SK-N-SH (cell line): ENCODE results near the gene COL9A3.

Source experiments
- ELF1 ChIP-seq: IDR thresholded peaks from 2 replicates; pipeline ENCODE4 v1.4.0; 2012
- EP300 ChIP-seq, 2 experiments: IDR thresholded peaks; 2 replicates each; pipeline versions ENCODE4 v1.4.0 to v1.6.1; 2012; ENCODE audit warnings: borderline replicate concordance in 1 of 2, low read depth in 1 of 2, low read length in 1 of 2
- EZH2phosphoT487 ChIP-seq: fragments of 200-600 bp; sonication (generic); IDR thresholded peaks from 2 replicates; pipeline ENCODE4 v1.6.1; 2017; ENCODE audit warnings: low read depth, mixed run types, mild to moderate bottlenecking, antibody characterized with exemption, moderate library complexity, borderline replicate concordance
- GABPA ChIP-seq: IDR thresholded peaks from 2 replicates; pipeline ENCODE4 v1.4.0; 2012; ENCODE audit warnings: low read depth, mild to moderate bottlenecking
- MXI1 ChIP-seq: IDR thresholded peaks from 2 replicates; pipeline ENCODE4 v1.6.1; 2012; ENCODE audit warnings: mild to moderate bottlenecking, low read depth, low read length, improper control_type of control experiment
- RAD21 ChIP-seq: IDR thresholded peaks from 2 replicates; pipeline ENCODE4 v1.6.1; 2012; ENCODE audit warnings: mild to moderate bottlenecking, low read length
- RFX5 ChIP-seq: IDR thresholded peaks from 2 replicates; pipeline ENCODE4 v1.6.1; 2012; ENCODE audit warnings: mild to moderate bottlenecking, improper control_type of control experiment, low read length
- SIN3A ChIP-seq: IDR thresholded peaks from 2 replicates; pipeline ENCODE4 v1.6.1; 2012; ENCODE audit warnings: low read depth, mild to moderate bottlenecking, low read length, moderate library complexity, borderline replicate concordance
- YY1 ChIP-seq: IDR thresholded peaks from 2 replicates; pipeline ENCODE4 v1.4.0; 2012; ENCODE audit warnings: low read depth, mild to moderate bottlenecking
- TF ChIP-seq, protein P1 (sequence below): fragments of 200-600 bp; sonication (generic); IDR thresholded peaks from 2 replicates; pipeline ENCODE4 v1.6.1; 2017; ENCODE audit warnings: antibody characterized with exemption, mild to moderate bottlenecking, moderate library complexity
- TF ChIP-seq, protein P2 (sequence below): IDR thresholded peaks from 2 replicates; pipeline ENCODE4 v1.6.1; 2012; ENCODE audit warnings: mild to moderate bottlenecking, low read depth, low read length, moderate library complexity

DNA sequence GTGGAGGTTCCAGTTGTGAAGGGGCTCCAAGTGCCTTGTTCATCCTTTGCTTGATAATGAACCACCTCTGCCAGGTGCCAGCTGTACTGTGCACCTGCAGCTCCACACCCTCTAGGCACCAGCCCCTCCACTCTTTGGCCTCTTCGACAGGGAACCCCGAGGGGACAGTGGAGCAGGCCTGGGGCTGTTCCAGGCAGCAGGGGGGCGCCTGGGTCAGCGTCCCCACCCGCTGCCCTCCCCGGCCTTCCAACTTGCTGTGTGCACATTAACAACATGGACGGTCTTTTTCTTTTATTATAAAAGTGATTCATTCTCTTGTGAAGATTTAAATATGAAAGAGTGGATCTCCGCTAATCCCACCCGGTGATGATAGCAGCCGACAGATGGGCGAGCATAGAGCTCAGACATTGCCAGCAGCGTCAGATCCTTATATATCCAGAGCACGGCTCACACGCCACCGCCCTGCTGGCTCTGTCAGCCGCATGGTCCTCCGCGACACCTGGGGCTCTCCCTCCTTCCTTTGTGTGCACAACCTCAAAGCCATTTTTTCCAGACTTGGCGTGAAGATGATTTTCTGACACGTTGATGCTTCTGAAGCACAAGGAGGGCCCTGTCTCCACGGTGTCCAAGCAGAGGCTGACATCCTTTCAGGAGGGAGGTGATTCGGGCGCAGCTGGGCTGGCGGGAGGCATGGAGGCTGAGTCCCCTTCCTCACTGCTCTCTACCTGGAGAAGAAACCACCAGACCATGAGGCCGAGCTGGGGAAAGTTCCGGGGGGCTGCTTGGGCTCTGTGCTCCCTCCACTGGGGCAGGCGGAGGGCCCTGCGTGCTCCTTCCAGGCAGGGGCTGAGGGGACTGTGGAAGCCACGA is 42.8 kb upstream of the COL9A3 start:
- TF ChIP-seq, protein P1, sequence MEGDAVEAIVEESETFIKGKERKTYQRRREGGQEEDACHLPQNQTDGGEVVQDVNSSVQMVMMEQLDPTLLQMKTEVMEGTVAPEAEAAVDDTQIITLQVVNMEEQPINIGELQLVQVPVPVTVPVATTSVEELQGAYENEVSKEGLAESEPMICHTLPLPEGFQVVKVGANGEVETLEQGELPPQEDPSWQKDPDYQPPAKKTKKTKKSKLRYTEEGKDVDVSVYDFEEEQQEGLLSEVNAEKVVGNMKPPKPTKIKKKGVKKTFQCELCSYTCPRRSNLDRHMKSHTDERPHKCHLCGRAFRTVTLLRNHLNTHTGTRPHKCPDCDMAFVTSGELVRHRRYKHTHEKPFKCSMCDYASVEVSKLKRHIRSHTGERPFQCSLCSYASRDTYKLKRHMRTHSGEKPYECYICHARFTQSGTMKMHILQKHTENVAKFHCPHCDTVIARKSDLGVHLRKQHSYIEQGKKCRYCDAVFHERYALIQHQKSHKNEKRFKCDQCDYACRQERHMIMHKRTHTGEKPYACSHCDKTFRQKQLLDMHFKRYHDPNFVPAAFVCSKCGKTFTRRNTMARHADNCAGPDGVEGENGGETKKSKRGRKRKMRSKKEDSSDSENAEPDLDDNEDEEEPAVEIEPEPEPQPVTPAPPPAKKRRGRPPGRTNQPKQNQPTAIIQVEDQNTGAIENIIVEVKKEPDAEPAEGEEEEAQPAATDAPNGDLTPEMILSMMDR, result no peak
- TF ChIP-seq ELF1 (no peak), SIN3A (no peak), MXI1 (no peak), YY1 (no peak), EZH2phosphoT487 (no peak), EP300 (IDR thresholded peaks at IDR 0.05; ENCODE audit: borderline replicate concordance in 1 of 2, low read depth in 1 of 2, low read length in 1 of 2) (no peak), GABPA (no peak), RAD21 (no peak), RFX5 (no peak)
- TF ChIP-seq, protein P2, sequence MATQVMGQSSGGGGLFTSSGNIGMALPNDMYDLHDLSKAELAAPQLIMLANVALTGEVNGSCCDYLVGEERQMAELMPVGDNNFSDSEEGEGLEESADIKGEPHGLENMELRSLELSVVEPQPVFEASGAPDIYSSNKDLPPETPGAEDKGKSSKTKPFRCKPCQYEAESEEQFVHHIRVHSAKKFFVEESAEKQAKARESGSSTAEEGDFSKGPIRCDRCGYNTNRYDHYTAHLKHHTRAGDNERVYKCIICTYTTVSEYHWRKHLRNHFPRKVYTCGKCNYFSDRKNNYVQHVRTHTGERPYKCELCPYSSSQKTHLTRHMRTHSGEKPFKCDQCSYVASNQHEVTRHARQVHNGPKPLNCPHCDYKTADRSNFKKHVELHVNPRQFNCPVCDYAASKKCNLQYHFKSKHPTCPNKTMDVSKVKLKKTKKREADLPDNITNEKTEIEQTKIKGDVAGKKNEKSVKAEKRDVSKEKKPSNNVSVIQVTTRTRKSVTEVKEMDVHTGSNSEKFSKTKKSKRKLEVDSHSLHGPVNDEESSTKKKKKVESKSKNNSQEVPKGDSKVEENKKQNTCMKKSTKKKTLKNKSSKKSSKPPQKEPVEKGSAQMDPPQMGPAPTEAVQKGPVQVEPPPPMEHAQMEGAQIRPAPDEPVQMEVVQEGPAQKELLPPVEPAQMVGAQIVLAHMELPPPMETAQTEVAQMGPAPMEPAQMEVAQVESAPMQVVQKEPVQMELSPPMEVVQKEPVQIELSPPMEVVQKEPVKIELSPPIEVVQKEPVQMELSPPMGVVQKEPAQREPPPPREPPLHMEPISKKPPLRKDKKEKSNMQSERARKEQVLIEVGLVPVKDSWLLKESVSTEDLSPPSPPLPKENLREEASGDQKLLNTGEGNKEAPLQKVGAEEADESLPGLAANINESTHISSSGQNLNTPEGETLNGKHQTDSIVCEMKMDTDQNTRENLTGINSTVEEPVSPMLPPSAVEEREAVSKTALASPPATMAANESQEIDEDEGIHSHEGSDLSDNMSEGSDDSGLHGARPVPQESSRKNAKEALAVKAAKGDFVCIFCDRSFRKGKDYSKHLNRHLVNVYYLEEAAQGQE, result no peak
